Measurements from ENCODE around the gene LRRC45.
A peak's percentile ranks its signal among the peaks of the same experiment; 100 is the strongest.

The LRRC45 gene

GRCh38 chr17:82019690-82020571 is 3.2 kb upstream of the LRRC45 start:
- Mint-ChIP-seq H3K9me3 (no peaks in the 10 kb centered on the region), H3K27me3 (ENCODE audit: low read depth) (no peaks in the 10 kb centered on the region), H3K4me3 (peak overlapping the region in 2 of 3 experiments; percentile 51 to 59), H3K36me3 (ENCODE audit: low read depth) (peaks cover 4% of the 10 kb centered on the region), H3K4me1 (peaks cover 15% of the 10 kb centered on the region), H3K27ac (no peak overlapping the region)
- TF ChIP-seq CTCF (IDR thresholded peaks at IDR 0.05; ENCODE audit: unreplicated experiment in 3 of 3), result peak; percentile 46 to 64 (median 54)

- H3K27me3 Mint-ChIP-seq (ENCODE audit: low read depth), result no peaks in the 10 kb centered on the region
- H3K4me1 Mint-ChIP-seq, result peaks cover 15% of the 10 kb centered on the region
- no peaks in the 10 kb centered on the region for H3K9me3 Mint-ChIP-seq
- TF ChIP-seq CTCF (IDR thresholded peaks at IDR 0.05; ENCODE audit: unreplicated experiment in 3 of 3), result no peak
- peak overlapping the region; percentile 62 to 89 (median 82) for H3K4me3 Mint-ChIP-seq
- no peak overlapping the region for H3K27ac Mint-ChIP-seq
- H3K36me3 Mint-ChIP-seq (ENCODE audit: low read depth), result peaks cover 4% of the 10 kb centered on the region
These were observed 2.5 kb upstream of the LRRC45 start for GRCh38 chr17:82020572-82021106.

GRCh38 chr17:82021107-82021899 is 1.8 kb upstream of the LRRC45 start:
- H3K27me3 Mint-ChIP-seq (ENCODE audit: low read depth), result no peaks in the 10 kb centered on the region
- H3K4me3 Mint-ChIP-seq, result peak overlapping the region; percentile 82 to 89 (median 89)
- H3K36me3 Mint-ChIP-seq (ENCODE audit: low read depth), result peaks cover 4% of the 10 kb centered on the region
- no peak overlapping the region for H3K27ac Mint-ChIP-seq
- peaks cover 15% of the 10 kb centered on the region for H3K4me1 Mint-ChIP-seq
- peak; percentile 67 to 68 (median 67) for TF ChIP-seq CTCF (IDR thresholded peaks at IDR 0.05; ENCODE audit: unreplicated experiment in 3 of 3)
- H3K9me3 Mint-ChIP-seq, result no peaks in the 10 kb centered on the region

GRCh38 chr17:82021900-82022309 is 1.2 kb upstream of the LRRC45 start:
- H3K4me3 Mint-ChIP-seq, result peak overlapping the region; percentile 82 to 89 (median 89)
- H3K27me3 Mint-ChIP-seq (ENCODE audit: low read depth), result no peaks in the 10 kb centered on the region
- no peak overlapping the region for H3K27ac Mint-ChIP-seq
- peaks cover 4% of the 10 kb centered on the region for H3K36me3 Mint-ChIP-seq (ENCODE audit: low read depth)
- no peak for TF ChIP-seq CTCF (IDR thresholded peaks at IDR 0.05; ENCODE audit: unreplicated experiment in 3 of 3)
- peaks cover 15% of the 10 kb centered on the region for H3K4me1 Mint-ChIP-seq
- H3K9me3 Mint-ChIP-seq, result no peaks in the 10 kb centered on the region

GRCh38 chr17:82022310-82022980 is 660 bp upstream of the LRRC45 start, which contains the start of gene CENPX:
Gene CENPX (minus strand): TSS chr17:82022878. CDS start chr17:82022861, 17 bp downstream.
- Mint-ChIP-seq H3K4me1 (peaks cover 15% of the 10 kb centered on the region), H3K27me3 (ENCODE audit: low read depth) (peaks cover 4% of the 10 kb centered on the region), H3K4me3 (peak within 1 kb of the TSS; percentile 82 to 89 (median 89)), H3K9me3 (no peaks in the 10 kb centered on the region), H3K27ac (peak within 1 kb of the TSS in 1 of 3 experiments; percentile 49), H3K36me3 (ENCODE audit: low read depth) (peaks cover 4% of the 10 kb centered on the region)
- TF ChIP-seq CTCF (IDR thresholded peaks at IDR 0.05; ENCODE audit: unreplicated experiment in 3 of 3), result no peak
